HCT116 (cell line): ENCODE measurements around the gene TMEM74B. TPM values are rescaled to one million over a fixed set of nuclear protein-coding genes. Genes with fewer than 3 reads are reported as not detected.

Experiments
- ATAC-seq: fragments of 200-7000 bp; cut with Tn5 transposase; 2 replicates; pipeline ENCODE4 v1.9.1; 2020; ENCODE audit warnings: mild to moderate bottlenecking, moderate library complexity
- BruUV-seq: library from RNA; stranded (reverse); fragments of 400-500 nt; replicated peaks from 2 replicates; lab custom pipeline; 2021; lab: Mats Ljungman, UMichigan
- CTCF ChIA-PET: fragments of 300-600 bp; sonication (Branson Sonifier 250); formaldehyde crosslinking; loops from one replicate; lab custom pipeline; 2021; ENCODE audit warnings: antibody characterized with exemption; lab: Charles Lee
- POLR2A ChIA-PET: fragments of 300-600, 350-600 bp; sonication (Branson Sonifier 250); formaldehyde crosslinking; loops from one replicate; lab custom pipeline; 2021; ENCODE audit warnings: antibody characterized with exemption; lab: Charles Lee
- RAD21 ChIA-PET, 2 experiments: fragments of 300-600 bp; sonication (Branson Sonifier 250); formaldehyde crosslinking; loops; one replicate each; lab custom pipeline; 2023; ENCODE audit warnings: low total read pairs in 2 of 2; ENCODE audit not compliant: uncharacterized antibody in 2 of 2, unreplicated experiment in 2 of 2, low non-redundant PET in 1 of 2; lab: Charles Lee
- DNase-seq: peaks from one replicate; pipeline ENCODE4 v3.0.0-alpha.2; 2010; ENCODE audit warnings: low read depth, low spot score
- H2AFZ ChIP-seq: fragments of 200-600 bp; shearing (Covaris generic), sonication (generic); 2 replicates; pipeline ENCODE4 v1.6.1; 2017; ENCODE audit warnings: low read depth, mixed run types, mixed read lengths, antibody characterized with exemption, low read length; ENCODE audit not compliant: poor library complexity, severe bottlenecking
- H3K27ac ChIP-seq: 2 replicates; pipeline ENCODE4 v1.5.1; 2012; ENCODE audit warnings: low read depth, low read length
- H3K27me3 ChIP-seq: fragments of 200-600 bp; sonication (generic); 2 replicates; pipeline ENCODE4 v1.6.1; 2016; ENCODE audit warnings: mixed run types, low read length, mixed read lengths; ENCODE audit not compliant: insufficient read depth
- H3K36me3 ChIP-seq, 2 experiments: fragments of 200-500 bp in 1 of 2; fragments of 200-600 bp in 1 of 2; sonication (Bioruptor generic) in 1 of 2; sonication (generic) in 1 of 2; 2 replicates each; pipeline versions ENCODE4 v1.5.1 to v1.6.1; 2014 to 2016; ENCODE audit warnings: low read length in 2 of 2, inconsistent platforms in 1 of 2, mixed read lengths in 1 of 2, mixed run types in 1 of 2; ENCODE audit not compliant: insufficient read depth in 2 of 2, control insufficient read depth in 1 of 2
- H3K4me1 ChIP-seq, 2 experiments: fragments of 200-600 bp in 1 of 2; sonication (generic) in 1 of 2; 2 replicates each; pipeline versions ENCODE4 v1.5.1 to v1.6.1; 2012 to 2017; ENCODE audit warnings: low read length in 2 of 2, inconsistent platforms in 1 of 2, mild to moderate bottlenecking in 1 of 2, mixed read lengths in 1 of 2, mixed run types in 1 of 2, moderate library complexity in 1 of 2; ENCODE audit not compliant: insufficient read depth in 2 of 2, control insufficient read depth in 1 of 2
- H3K4me2 ChIP-seq: fragments of 200-600 bp; sonication (generic); 2 replicates; pipeline ENCODE4 v1.6.1; 2017; ENCODE audit warnings: mixed run types, low read length, mixed read lengths
- H3K4me3 ChIP-seq, 2 experiments: fragments of 200-600 bp in 1 of 2; sonication (generic) in 1 of 2; replicated peaks in 1 of 2; 2 replicates each; pipeline ENCODE4 v1.5.1; 2011 to 2016; ENCODE audit warnings: low read length in 2 of 2, control low read depth in 1 of 2, low read depth in 1 of 2, mild to moderate bottlenecking in 1 of 2, mixed read lengths in 1 of 2, mixed run types in 1 of 2
- H3K79me2 ChIP-seq: fragments of 200-600 bp; sonication (generic); 2 replicates; pipeline ENCODE4 v1.6.1; 2017; ENCODE audit warnings: mild to moderate bottlenecking, mixed run types, low read length, moderate library complexity, mixed read lengths; ENCODE audit not compliant: insufficient read depth
- H3K9ac ChIP-seq: fragments of 200-600 bp; sonication (generic); 2 replicates; pipeline ENCODE4 v1.6.1; 2016; ENCODE audit warnings: low read length, mixed read lengths
- H3K9me2 ChIP-seq: fragments of 200-600 bp; sonication (generic), shearing (Covaris generic); 2 replicates; pipeline ENCODE4 v1.6.1; 2017; ENCODE audit warnings: mixed run types, mild to moderate bottlenecking, moderate library complexity; ENCODE audit not compliant: insufficient read depth
- H3K9me3 ChIP-seq, 2 experiments: fragments of 200-500 bp in 1 of 2; fragments of 200-600 bp in 1 of 2; sonication (Bioruptor generic) in 1 of 2; sonication (generic) in 1 of 2; 2 replicates each; pipeline ENCODE4 v1.6.1; 2014 to 2017; ENCODE audit warnings: low read length in 2 of 2, mixed read lengths in 2 of 2, inconsistent platforms in 1 of 2, low read depth in 1 of 2, mild to moderate bottlenecking in 1 of 2, mixed run types in 1 of 2, moderate library complexity in 1 of 2; ENCODE audit not compliant: control insufficient read depth in 1 of 2, insufficient read depth in 1 of 2
- H4K20me1 ChIP-seq: fragments of 200-600 bp; sonication (generic), shearing (Covaris generic); 2 replicates; pipeline ENCODE4 v1.6.1; 2017; ENCODE audit warnings: mixed run types, mild to moderate bottlenecking, moderate library complexity; ENCODE audit not compliant: insufficient read depth
- ATF3 ChIP-seq: IDR thresholded peaks from 2 replicates; pipeline ENCODE4 v1.6.1; 2012
- CBX3 ChIP-seq: IDR thresholded peaks from 2 replicates; pipeline ENCODE4 v1.6.1; 2012; ENCODE audit warnings: low read depth
- CEBPB ChIP-seq: IDR thresholded peaks from 2 replicates; pipeline ENCODE4 v1.6.1; 2012; ENCODE audit warnings: low read depth
- CTCF ChIP-seq, 3 experiments: fragments of 200-600 bp in 1 of 3; sonication (generic) in 1 of 3; IDR thresholded peaks in 2 of 3; conservative IDR thresholded peaks in 1 of 3; 2 replicates each; pipeline ENCODE4 v1.5.1; 2012 to 2017; ENCODE audit warnings: low read depth in 2 of 3, low read length in 2 of 3, antibody characterized with exemption in 1 of 3, borderline replicate concordance in 1 of 3, control low read depth in 1 of 3, mild to moderate bottlenecking in 1 of 3, mixed read lengths in 1 of 3, mixed run types in 1 of 3, moderate library complexity in 1 of 3; ENCODE audit not compliant: insufficient read depth in 1 of 3
- EZH2 ChIP-seq: fragments of 200-600 bp; sonication (generic); IDR thresholded peaks from 2 replicates; pipeline ENCODE4 v1.6.1; 2017; ENCODE audit warnings: antibody characterized with exemption, mixed run types
- EZH2phosphoT487 ChIP-seq: fragments of 200-600 bp; IDR thresholded peaks from 2 replicates; pipeline ENCODE4 v1.6.1; 2018; ENCODE audit warnings: antibody characterized with exemption, borderline replicate concordance
- FOSL1 ChIP-seq: IDR thresholded peaks from 2 replicates; pipeline ENCODE4 v1.6.1; 2012; ENCODE audit warnings: low read depth
- JUND ChIP-seq: IDR thresholded peaks from 2 replicates; pipeline ENCODE4 v1.6.1; 2012
- MAX ChIP-seq: IDR thresholded peaks from 2 replicates; pipeline ENCODE4 v1.6.1; 2012
- POLR2A ChIP-seq: IDR thresholded peaks from 2 replicates; pipeline ENCODE4 v1.7.0; 2011; ENCODE audit warnings: borderline replicate concordance; ENCODE audit not compliant: insufficient read depth, insufficient read length; ENCODE audit errors: extremely low read depth
- RAD21 ChIP-seq: IDR thresholded peaks from 2 replicates; pipeline ENCODE4 v1.6.1; 2012; ENCODE audit warnings: low read depth, mild to moderate bottlenecking
- REST ChIP-seq: IDR thresholded peaks from 2 replicates; pipeline ENCODE4 v1.6.1; 2012; ENCODE audit warnings: low read depth
- SP1 ChIP-seq: IDR thresholded peaks from 2 replicates; pipeline ENCODE4 v1.6.1; 2012; ENCODE audit warnings: low read depth
- SRF ChIP-seq: IDR thresholded peaks from 2 replicates; pipeline ENCODE4 v1.6.1; 2012; ENCODE audit warnings: low read depth
- TCF7L2 ChIP-seq: IDR thresholded peaks from 2 replicates; pipeline ENCODE4 v1.7.0; 2011; ENCODE audit warnings: borderline replicate concordance, inconsistent platforms; ENCODE audit not compliant: insufficient read depth, insufficient read length; ENCODE audit errors: extremely low read depth
- YY1 ChIP-seq: IDR thresholded peaks from 2 replicates; pipeline ENCODE4 v1.6.1; 2011; ENCODE audit warnings: low read length, low read depth, moderate library complexity, mild to moderate bottlenecking; ENCODE audit not compliant: insufficient replicate concordance; ENCODE audit errors: extremely low read depth
- ZBTB33 ChIP-seq: IDR thresholded peaks from 2 replicates; pipeline ENCODE4 v1.6.1; 2011; ENCODE audit warnings: mild to moderate bottlenecking, low read length, moderate library complexity; ENCODE audit not compliant: insufficient replicate concordance; ENCODE audit errors: extremely low read depth
- ZFX ChIP-seq: fragments of 450-650 bp; IDR thresholded peaks from 2 replicates; pipeline ENCODE4 v1.6.1; 2017
- ZNF274 ChIP-seq: fragments of 200-500 bp; sonication (Bioruptor generic); IDR thresholded peaks from 2 replicates; pipeline ENCODE4 v1.6.1; 2014; ENCODE audit warnings: mild to moderate bottlenecking, low read depth, low read length, inconsistent platforms
- intact Hi-C: fragments of 100-400 bp; cut with micrococcal nuclease; formaldehyde crosslinking; loops from 2 replicates; pipeline ENCODE4 v1.10.0; 2022
- total RNA-seq: library from RNA; stranded (reverse); gene quantifications from one replicate; pipeline ENCODE4 v1.2.1, GENCODE V29; 2021; ENCODE audit not compliant: unreplicated experiment

The TMEM74B gene
- total RNA-seq, 1 experiment from 2014 or later = 25.7 TPM

- H2AFZ ChIP-seq = no peak overlapping the region
- H3K4me3 ChIP-seq = no peak overlapping the region
- H4K20me1 ChIP-seq = no peaks in the 10 kb centered on the region
- RAD21 ChIA-PET = no interaction called here
- no peak overlapping the region for H3K9ac ChIP-seq
- no peak for TF ChIP-seq ZBTB33
- TF ChIP-seq CBX3 = no peak
- no peak for TF ChIP-seq YY1
- no peak for TF ChIP-seq ZFX
- no peak for TF ChIP-seq ATF3
- TF ChIP-seq REST = no peak
- TF ChIP-seq MAX = no peak
- no peak for TF ChIP-seq CEBPB
- TF ChIP-seq JUND = no peak
- TF ChIP-seq SP1 = no peak
- no peak for TF ChIP-seq CTCF (IDR thresholded peaks at IDR 0.05 in 2 of 3, conservative IDR thresholded peaks at IDR 0.05 in 1 of 3; ENCODE audit: borderline replicate concordance in 1 of 3, insufficient read depth in 1 of 3, low read depth in 2 of 3, low read length in 2 of 3)
- no peak for TF ChIP-seq TCF7L2
- no peak for TF ChIP-seq EZH2phosphoT487
- TF ChIP-seq FOSL1 = no peak
- no peak for TF ChIP-seq ZNF274
- no peak for TF ChIP-seq RAD21
- no peak for TF ChIP-seq POLR2A
- no peak for TF ChIP-seq SRF
- TF ChIP-seq EZH2 = no peak
- TF ChIP-seq, all 23 proteins: peak for 0
- Histone ChIP-seq H3K4me2 (no peak overlapping the region), H3K36me3 (peaks cover 2 to 8% of the 10 kb centered on the region in 2 experiments; a peak in 2 of 4 replicates), H3K4me1 (no peaks in the 10 kb centered on the region), H3K79me2 (peaks cover 61% of the 10 kb centered on the region), H3K27ac (no peak overlapping the region), H3K27me3 (no peaks in the 10 kb centered on the region), H3K9me2 (no peaks in the 10 kb centered on the region), H3K9me3 (no peaks in the 10 kb centered on the region)
- ChIA-PET POLR2A (no interaction called here), CTCF (no interaction called here)
- ATAC-seq = no peak
- DNase-seq = no peak
- BruUV-seq = no TSS peak
- intact Hi-C loops = no loop called here
Measured at GRCh38 chr20:1146957-1147356, 37.8 kb downstream of the TMEM74B start.
